Activated T-helper 9 cell treated with anti-CD3 and anti-CD28 coated beads, Interleukin-2, amount 50 U/mL, for 16 hours (primary cell): ENCODE results near the gene CLDN3.
"Not testable (repeated sequence)": the region's sequence is repeated elsewhere in the genome, so short reads cannot be mapped to it uniquely, and the experiment has no call there.

Experiments used
- DNase-seq: peaks from one replicate; pipeline ENCODE4 v3.0.0-alpha.2; 2020; ENCODE audit warnings: low read depth

CLDN3 gene

DNA sequence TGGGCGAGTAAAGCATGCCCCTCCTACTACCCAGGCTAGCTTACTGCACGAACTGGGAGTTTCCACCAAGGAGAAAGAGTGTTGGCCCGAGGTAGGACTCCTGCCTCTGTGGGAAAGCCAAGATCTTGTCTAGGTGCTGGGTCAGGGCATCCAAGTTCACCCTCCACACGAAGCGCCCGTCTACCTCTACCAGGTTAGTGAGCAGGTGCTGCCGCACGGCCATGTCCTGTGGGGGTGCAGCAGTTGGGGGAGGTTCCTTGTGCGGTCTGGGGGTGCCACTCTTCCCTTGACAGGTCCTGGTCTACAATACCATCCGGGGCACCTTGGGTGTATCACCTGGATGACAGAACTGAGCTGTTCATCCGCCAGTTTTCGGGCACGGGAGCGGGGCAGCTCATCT is 33.2 kb downstream of the CLDN3 start:
- no peak for DNase-seq

DNA sequence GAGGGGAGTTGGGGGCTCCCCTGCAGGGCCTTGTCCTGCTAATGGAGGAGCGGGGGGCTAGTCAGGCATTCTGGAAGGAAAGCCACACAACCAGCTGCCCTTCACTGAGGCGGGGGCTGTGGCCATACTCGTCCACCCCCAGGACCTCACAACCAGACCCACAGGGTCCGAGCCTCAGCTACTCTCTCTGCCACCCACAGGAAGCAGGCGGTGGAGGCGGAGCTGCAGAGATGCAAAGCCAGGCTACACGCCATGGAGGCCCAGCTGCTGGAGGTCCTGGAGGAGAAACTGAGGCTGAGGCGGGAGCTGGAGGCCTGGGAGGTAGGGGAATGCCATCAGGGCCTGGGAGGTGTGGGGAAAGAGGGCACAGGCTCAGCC is 34.6 kb downstream of the CLDN3 start:
- DNase-seq = no peak

DNA sequence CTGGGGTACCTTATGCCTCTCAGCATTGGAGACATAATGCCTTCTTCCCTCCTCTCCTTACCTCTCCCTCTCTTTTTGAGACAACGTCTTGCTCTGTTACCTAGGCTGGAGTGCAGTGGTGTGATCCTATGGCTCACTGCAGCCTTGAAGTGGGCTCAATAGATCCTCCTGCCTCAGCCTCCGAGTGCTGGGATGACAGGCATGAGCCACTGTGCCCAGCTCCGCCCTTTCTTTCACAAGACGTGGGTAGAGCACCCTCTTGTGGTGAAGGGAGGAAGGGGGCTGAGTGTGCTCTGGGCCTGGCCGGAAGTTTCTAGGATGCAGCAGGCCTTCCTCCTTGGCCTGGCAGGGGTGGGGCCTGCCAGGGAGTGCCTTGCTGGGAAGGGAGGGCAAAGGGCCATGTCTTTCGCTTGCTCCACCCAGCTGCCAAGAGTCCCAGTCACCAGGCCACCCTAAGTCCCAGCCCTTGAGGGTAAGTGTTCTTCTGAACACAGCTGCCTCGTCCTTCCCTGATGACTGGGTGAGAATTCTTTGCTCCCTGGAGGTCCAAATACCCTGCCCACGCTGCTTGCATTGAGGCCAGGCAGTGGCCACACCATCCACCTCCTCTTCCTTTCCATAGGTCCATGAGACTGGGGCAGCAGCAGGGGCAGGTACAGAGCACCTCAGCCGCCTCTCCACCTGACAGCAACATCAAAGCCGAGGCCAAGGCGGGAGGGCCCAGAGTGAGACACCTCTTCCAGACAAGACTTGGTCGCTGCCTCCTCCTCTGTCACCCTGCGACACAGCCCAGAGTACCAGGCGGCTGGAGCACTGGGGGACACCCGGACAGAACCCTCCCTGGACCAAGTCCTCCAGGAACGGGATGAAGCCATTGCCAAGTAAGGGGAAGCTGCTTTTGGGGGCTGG is 35.2 kb downstream of the CLDN3 start:
- peak; percentile 75 for DNase-seq

DNA sequence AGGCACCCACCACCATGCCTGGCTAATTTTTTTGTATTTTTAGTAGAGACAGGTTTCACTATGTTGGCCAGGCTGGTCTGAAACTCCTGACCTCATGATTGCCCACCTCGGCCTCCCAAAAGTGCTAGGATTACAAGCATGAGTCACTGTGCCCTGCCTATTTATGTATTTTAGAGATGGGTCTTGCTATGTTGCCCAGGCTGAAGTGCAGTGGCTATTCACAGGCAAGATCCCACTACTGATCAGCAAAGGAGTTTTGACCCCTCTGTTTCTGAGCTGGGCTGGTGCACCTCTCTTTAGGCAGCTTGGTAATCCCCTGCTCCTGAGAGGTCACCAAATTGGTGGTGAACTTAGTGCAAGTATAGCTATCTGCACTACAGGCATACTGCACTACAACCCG is 37.7 kb downstream of the CLDN3 start:
- no peak for DNase-seq

DNA sequence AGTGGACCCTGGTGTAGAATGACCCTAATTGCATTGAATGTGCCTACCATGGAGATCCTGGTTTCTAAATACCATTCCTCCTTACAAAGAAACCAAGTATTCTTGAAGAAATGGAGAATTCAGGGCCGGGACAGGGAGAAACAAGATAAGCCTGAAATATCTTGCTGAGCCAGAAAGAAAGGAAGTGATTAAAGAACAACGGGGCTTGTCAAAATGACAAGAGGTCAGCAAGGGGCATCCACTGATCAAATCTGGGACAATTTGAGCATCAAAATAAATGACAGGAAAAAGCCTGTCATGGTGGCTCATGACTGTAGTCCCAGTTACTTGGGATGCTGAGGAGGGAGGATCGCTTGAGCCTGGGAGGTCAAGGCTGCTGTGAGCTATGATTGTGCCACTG is 39.6 kb downstream of the CLDN3 start:
- DNase-seq = no peak

DNA sequence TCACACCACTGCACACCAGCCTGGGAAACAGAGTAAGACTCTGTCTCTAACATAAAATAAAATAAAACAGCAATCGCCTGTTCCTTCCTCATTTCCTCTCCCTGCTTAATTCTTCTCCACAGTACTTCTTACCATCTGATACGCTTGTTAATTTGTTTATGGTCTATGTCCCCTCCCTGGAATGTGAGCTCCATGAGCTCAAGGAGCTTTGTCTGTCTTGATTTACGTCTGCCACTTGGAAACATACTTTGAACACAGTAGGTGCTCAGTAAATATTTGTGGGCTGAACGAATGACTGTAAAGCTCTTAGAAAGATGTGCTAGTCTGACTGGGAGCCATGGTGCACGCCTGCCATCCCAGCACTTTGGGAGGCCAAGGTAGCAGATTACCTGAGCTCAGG is 41.5 kb downstream of the CLDN3 start:
- no peak for DNase-seq

DNA sequence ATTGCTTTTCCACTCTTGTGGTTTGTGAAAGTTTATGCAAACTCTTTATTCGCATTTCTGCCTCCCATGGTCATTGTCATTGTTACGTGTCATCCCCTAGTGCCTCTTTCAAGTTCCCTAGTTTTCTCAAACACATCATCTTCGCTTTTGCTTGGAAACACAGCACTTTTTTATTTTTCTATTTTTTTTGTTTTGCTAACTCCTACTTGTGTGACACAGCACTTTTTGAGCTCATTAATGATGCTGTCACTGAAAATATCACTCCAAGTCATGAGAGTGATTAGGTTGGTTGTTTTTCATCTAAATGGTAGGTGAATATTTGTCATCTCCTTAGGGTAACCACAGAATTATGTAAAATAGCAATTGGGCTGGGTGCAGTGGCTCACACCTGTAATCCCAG is 42.1 kb downstream of the CLDN3 start:
- DNase-seq = no peak

DNA sequence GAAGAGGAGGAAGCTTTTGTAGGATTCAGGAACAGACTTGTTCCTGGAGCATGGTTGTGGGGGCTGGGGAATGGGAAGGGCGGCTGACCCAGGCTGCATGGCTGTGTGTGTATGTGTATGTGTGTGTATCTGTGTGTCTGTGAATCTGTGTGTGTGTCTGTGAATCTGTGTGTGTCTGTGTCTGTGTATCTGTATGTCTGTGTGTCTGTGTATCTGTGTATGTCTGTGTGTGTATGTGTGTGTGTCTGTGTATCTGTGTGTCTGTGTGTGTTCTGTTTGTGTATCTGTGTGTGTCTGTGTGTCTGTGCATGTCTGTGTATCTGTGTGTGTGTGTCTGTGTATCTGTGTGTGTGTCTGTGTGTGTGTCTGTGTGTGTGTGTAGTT is 44.0 kb downstream of the CLDN3 start:
- no peak for DNase-seq

DNA sequence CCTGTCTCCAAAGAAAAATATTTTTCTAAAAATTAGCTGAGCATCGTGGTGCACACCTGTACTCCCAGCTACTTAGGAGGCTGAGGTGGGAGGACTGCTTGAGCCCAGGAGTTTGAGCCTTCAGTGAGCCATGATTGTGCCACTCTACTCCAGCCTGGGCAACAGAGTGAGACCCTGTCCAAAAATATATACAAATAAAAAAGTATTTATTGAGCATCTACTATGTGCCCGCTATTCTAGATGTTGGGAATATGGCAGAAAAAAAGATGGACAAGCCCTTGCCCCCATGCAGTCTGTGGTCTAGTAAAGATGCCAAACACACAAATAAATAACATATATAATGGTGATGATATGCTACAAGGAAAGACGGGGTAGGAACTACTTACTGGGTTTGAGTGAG is 46.3 kb downstream of the CLDN3 start:
- no peak for DNase-seq

DNA sequence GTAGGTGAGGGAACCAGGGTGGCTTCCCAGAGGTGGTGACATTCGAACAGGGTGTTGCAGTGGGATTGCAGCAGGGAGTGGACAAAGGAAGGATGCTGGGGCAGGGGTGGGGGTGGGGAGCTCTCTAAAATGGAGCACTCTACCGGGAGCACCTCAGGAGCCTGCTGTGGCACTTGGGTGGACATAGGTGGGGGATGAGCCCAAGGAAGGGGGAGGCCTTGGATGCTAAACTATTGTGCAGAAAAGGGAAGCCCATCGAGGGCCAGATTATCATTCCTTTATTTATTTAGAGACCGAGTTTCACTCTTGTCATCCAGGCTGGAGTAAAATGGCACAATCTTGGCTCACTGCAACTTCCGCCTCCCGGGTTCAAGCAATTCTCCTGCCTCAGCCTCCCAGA is 47.3 kb downstream of the CLDN3 start:
- no peak for DNase-seq

DNA sequence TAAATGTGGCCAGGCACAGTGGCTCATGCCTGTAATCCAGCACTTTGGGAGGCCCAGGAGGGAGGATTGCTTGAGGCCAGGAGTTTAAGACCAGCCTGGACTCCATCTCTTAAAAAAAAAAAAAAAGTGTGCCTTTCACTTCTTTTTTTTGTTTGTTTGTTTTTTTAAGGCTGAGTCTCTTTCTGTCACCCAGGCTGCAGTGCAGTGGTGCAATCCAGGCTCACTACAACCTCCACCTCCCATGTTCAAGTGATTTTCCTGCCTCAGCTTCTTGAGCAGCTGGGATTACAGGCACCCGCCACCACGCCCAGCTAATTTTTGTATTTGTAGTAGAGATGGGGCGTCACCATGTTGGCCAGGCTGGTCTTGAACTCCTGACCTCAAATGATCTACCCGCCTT is 47.9 kb downstream of the CLDN3 start:
- not testable (repeated sequence) for DNase-seq

DNA sequence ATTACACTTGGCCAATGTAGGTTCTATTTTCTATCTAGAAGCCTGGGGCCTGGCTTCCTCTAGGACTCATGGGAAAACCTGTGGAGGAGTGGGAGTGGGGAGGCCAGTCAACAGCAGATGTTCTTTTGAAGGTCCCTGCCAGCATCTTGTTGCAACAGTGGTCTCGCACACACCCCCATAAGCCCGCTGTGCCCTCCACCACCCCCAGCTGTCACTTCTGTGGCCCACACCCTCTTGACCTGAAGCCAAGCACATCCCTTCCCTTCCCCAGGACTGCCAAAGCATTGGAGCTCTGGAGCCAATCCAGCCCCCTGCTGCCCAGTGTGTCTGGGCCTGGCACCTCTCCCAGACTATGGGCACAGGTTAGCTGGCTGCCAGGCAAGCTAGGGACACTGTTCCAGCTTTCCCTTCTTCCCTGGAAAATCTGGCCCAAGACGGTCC is 48.7 kb downstream of the CLDN3 start:
- DNase-seq = no peak

DNA sequence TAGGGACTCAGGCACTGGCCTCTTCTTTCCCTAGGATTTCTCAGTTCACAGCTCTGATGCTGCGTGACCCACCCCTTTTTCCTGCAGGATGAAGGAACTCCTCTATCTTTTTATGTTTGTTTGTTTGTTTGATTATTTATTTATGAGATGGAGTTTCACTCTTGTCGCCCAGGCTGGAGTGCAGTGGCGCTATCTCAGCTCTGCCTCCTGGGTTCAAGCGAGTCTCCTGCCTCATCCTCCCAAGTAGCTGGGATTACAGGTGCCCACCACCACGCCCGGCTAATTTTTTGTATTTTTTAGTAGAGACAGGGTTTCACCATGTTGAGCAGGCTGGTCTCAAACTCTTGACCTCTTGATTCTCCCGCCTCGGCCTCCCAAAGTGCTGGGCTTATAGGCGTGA is 49.6 kb downstream of the CLDN3 start:
- DNase-seq = not testable (repeated sequence)

DNA sequence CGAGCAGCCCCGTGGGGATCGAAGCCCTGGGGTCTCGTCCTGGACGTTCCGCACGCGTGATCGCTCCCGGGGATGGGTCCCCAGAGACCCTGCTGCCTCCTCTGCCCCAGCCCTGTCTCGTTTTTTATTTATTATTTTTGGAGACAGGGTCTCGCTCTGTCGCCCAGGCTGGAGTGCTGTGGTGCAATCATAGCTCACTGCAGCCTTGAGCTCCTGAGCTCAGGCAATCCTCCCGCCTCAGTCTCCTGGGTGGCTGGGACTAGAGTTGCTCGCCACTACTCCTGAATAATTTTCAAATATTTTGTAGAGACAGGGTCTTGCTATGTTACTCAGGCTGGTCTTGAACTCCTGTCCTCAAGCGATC is 50.3 kb downstream of the CLDN3 start:
- DNase-seq = no peak
